Muscle of leg (tissue), 11 donors: ENCODE measurements around the gene GP5. TPM values are rescaled to one million over a fixed set of nuclear protein-coding genes. Genes with fewer than 3 reads are reported as not detected.

ENCODE experiments used
- DNase-seq: peaks from one replicate; pipeline ENCODE4 v3.0.0; 2013
- H3K27ac ChIP-seq: one replicate; pipeline ENCODE4 v1.5.1; 2013; ENCODE audit warnings: mild to moderate bottlenecking, low read length, control low read depth
- H3K27me3 ChIP-seq: one replicate; pipeline ENCODE4 v1.6.1; 2013; ENCODE audit warnings: low read length; ENCODE audit not compliant: control insufficient read depth, insufficient read depth
- H3K36me3 ChIP-seq: one replicate; pipeline ENCODE4 v1.6.1; 2013; ENCODE audit warnings: low read length; ENCODE audit not compliant: control insufficient read depth, insufficient read depth
- H3K4me1 ChIP-seq: one replicate; pipeline ENCODE4 v1.6.1; 2013; ENCODE audit warnings: low read length; ENCODE audit not compliant: control insufficient read depth, insufficient read depth
- H3K4me3 ChIP-seq: one replicate; pipeline ENCODE4 v1.5.1; 2013; ENCODE audit warnings: low read length, control low read depth
- H3K9me3 ChIP-seq: replicated peaks from 2 replicates; pipeline ENCODE4 v1.6.1; 2013; ENCODE audit warnings: low read depth, low read length; ENCODE audit not compliant: control insufficient read depth
- WGBS: methylation state at CpG from one replicate; pipeline ENCODE4 v1.1.5; 2013; ENCODE audit warnings: missing lambda C conversion rate; ENCODE audit not compliant: insufficient coverage; 5-methylcytosine and 5-hydroxymethylcytosine counted together
- polyA plus RNA-seq, 8 donors: library from polyadenylated mRNA; unstranded; fragments of 120-200 nt; gene quantifications; one replicate each; pipeline versions ENCODE4 v1.2.1 to v1.2.3, GENCODE V29; 2013; ENCODE audit warnings: inconsistent platforms in 1 of 8, low replicate concordance in 1 of 8; ENCODE audit not compliant: insufficient read length in 8 of 8, insufficient read depth in 1 of 8
- total RNA-seq: library from RNA; stranded (reverse); fragments of 120-200 nt; gene quantifications from one replicate; pipeline ENCODE4 v1.2.4, GENCODE V29; 2013

Gene GP5
- total and polyA plus RNA-seq, 9 donors, result 0.07 to 0.52 (median 0.25) TPM

DNA sequence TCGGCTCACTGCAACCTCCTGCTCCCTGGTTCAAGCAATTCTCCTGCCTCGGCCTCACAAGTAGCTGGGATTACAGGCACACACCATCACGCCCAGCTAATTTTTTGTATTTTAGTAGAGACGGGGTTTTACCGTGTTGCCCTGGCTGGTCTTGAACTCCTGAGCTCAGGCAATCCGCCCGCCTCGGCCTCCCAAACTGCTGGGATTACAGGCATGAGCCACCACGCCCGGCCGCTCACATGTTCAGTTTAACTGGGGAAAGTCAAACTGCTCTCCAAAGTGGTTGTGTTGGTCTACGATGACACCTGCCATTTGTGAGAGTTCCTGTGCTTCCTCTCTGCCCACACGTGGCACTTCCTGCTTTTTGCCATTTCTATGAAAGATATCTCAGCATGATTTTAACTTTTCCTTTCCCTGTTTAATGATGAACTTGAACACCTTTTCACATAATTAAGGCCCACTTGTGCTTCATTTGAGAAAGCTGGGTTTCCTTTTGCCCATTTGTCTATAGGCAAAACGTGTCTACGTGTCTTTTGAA is 877 bp upstream of the GP5 start:
- no peak for DNase-seq
- WGBS, result 89% methylated on average over 11 of the region's 15 CpGs
- H3K27me3 ChIP-seq, result peaks cover 36% of the 10 kb centered on the region
- H3K9me3 ChIP-seq, result no peaks in the 10 kb centered on the region
- H3K4me3 ChIP-seq, result no peak overlapping the region
- H3K36me3 ChIP-seq, result no peaks in the 10 kb centered on the region
- H3K27ac ChIP-seq, result no peak overlapping the region
- peaks cover 22% of the 10 kb centered on the region for H3K4me1 ChIP-seq

GRCh38 chr3:194397757-194398312 is 1.2 kb downstream of the GP5 start:
- 5% methylated on average over 37 of the region's 38 CpGs for WGBS
- DNase-seq, result peak; percentile 49
- H3K9me3 ChIP-seq, result no peaks in the 10 kb centered on the region
- no peaks in the 10 kb centered on the region for H3K36me3 ChIP-seq
- H3K27me3 ChIP-seq, result peaks cover 39% of the 10 kb centered on the region
- H3K27ac ChIP-seq, result no peak overlapping the region
- H3K4me3 ChIP-seq, result peak overlapping the region; percentile 26
- peaks cover 22% of the 10 kb centered on the region for H3K4me1 ChIP-seq

- Histone ChIP-seq H3K9me3 (no peaks in the 10 kb centered on the region), H3K27me3 (peaks cover 42% of the 10 kb centered on the region), H3K4me3 (no peak overlapping the region), H3K27ac (no peak overlapping the region), H3K4me1 (peaks cover 22% of the 10 kb centered on the region), H3K36me3 (no peaks in the 10 kb centered on the region)
- peak; percentile 38 for DNase-seq
- 9% methylated on average over 72 of the region's 73 CpGs for WGBS
These were observed 2.0 kb downstream of the GP5 start for GRCh38 chr3:194396859-194397756.

GRCh38 chr3:194396539-194396858 is 2.6 kb downstream of the GP5 start:
- peak overlapping the region; percentile 10 for H3K4me3 ChIP-seq
- DNase-seq, result no peak
- no peak overlapping the region for H3K27ac ChIP-seq
- peaks cover 42% of the 10 kb centered on the region for H3K27me3 ChIP-seq
- H3K36me3 ChIP-seq, result no peaks in the 10 kb centered on the region
- H3K9me3 ChIP-seq, result no peaks in the 10 kb centered on the region
- H3K4me1 ChIP-seq, result peaks cover 22% of the 10 kb centered on the region
- WGBS, result 4% methylated on average over 11 of the region's 13 CpGs

DNA sequence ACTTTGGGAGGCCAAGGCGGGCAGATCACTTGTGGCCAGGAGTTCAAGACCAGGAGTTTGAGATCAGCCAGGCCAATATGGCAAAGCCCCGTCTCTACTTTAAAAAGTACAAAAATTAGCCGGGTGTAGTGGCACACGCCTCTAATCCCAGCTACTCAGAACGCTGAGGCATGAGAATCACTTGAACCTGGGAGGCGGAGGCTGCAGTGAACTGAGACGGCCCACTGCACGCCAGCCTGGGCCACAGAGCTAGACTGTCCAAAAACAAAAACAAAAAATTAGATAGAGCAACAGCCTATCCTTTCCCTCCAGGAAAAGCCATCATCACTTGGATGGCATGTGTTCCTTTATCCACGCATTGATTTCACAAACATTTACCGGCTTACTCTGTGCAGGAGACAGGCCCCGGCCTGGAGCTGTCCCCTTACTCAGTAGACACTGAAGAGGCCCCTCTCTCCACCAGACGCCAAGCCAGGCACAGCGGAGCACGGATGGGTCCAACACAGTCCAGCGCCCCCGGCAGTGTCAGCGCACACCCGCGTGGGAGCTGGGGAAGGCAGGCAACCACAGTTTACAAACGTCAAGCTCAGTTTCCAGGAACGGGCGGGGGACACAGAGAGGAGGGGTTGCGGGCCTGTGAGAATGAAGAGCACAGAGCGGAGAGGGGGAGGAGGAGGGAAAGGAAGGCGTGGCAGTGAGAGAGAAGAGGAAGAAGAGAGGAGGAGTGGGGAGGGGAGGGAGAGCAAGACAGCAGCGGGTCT is 3.1 kb downstream of the GP5 start:
- Histone ChIP-seq H3K9me3 (peaks cover under 1% of the 10 kb centered on the region), H3K4me3 (peak overlapping the region; percentile 10), H3K36me3 (no peaks in the 10 kb centered on the region), H3K4me1 (peaks cover 22% of the 10 kb centered on the region), H3K27ac (no peak overlapping the region), H3K27me3 (peaks cover 42% of the 10 kb centered on the region)
- DNase-seq, result peak; percentile 91
- 38% methylated on average over 18 of the region's 26 CpGs for WGBS

DNA sequence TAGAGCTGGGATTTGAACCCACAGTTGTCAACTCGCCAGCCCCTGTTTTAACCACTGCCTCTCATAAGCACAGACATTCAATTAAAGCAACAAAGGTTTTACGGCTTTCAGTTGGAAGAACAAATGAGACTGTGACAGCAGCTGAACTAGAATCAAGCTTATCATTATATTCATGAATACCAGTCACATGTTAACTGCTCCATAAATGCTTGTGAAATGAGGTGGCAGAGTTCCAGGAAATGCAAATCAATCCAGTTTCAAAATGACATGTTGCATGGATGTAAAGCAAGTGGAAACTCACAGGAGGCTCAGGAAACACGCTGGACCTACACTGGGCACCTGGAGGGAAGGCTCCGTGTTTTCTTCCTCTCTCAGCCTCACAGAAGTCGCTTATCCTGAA is 3.9 kb downstream of the GP5 start:
- H3K4me1 ChIP-seq, result peaks cover 22% of the 10 kb centered on the region
- no peaks in the 10 kb centered on the region for H3K36me3 ChIP-seq
- 88% methylated on average over 2 of the region's 5 CpGs for WGBS
- no peak overlapping the region for H3K27ac ChIP-seq
- DNase-seq, result peak; percentile 25
- peaks cover 3% of the 10 kb centered on the region for H3K9me3 ChIP-seq
- peaks cover 42% of the 10 kb centered on the region for H3K27me3 ChIP-seq
- H3K4me3 ChIP-seq, result no peak overlapping the region

DNA sequence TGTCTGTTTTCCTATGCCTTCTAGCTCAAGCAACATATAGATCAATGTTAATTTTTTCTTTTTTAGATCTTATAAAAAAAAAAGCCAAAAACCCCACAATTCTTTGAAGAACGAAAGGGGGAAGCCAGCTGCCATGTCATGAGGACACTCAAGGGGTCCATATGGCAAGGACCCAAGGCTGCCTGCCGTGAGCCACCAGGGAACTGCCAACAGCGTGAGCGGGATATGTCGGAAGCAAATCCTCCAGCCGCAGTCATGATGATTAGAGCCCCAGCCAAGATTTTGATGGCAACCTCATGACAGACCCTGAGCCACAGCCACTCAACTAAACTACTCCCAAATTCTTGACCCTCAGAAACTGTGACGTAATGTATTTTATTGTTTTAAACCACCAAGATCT is 6.5 kb downstream of the GP5 start:
- no peak for DNase-seq
- peaks cover 30% of the 10 kb centered on the region for H3K27me3 ChIP-seq
- no peaks in the 10 kb centered on the region for H3K36me3 ChIP-seq
- 84% methylated on average over 6 of the region's 7 CpGs for WGBS
- H3K4me1 ChIP-seq, result peaks cover 16% of the 10 kb centered on the region
- H3K9me3 ChIP-seq, result peaks cover 3% of the 10 kb centered on the region
- no peak overlapping the region for H3K27ac ChIP-seq
- H3K4me3 ChIP-seq, result no peak overlapping the region

- Histone ChIP-seq H3K9me3 (peaks cover 3% of the 10 kb centered on the region), H3K27me3 (peaks cover 12% of the 10 kb centered on the region), H3K27ac (no peak overlapping the region), H3K4me3 (no peak overlapping the region), H3K36me3 (no peaks in the 10 kb centered on the region), H3K4me1 (peaks cover under 1% of the 10 kb centered on the region)
- DNase-seq, result no peak
These were observed 8.2 kb downstream of the GP5 start for GRCh38 chr3:194390835-194391234.

- WGBS, result 97% methylated on average over 6 of the region's 8 CpGs
- H3K4me3 ChIP-seq, result no peak overlapping the region
- peaks cover 6% of the 10 kb centered on the region for H3K27me3 ChIP-seq
- no peak for DNase-seq
- no peaks in the 10 kb centered on the region for H3K36me3 ChIP-seq
- H3K9me3 ChIP-seq, result peaks cover 3% of the 10 kb centered on the region
- no peaks in the 10 kb centered on the region for H3K4me1 ChIP-seq
- no peak overlapping the region for H3K27ac ChIP-seq
These were observed 9.8 kb downstream of the GP5 start for GRCh38 chr3:194389269-194389668.

GRCh38 chr3:194387926-194388418 is 11.1 kb downstream of the GP5 start:
- Histone ChIP-seq H3K9me3 (peaks cover 3% of the 10 kb centered on the region), H3K4me3 (no peak overlapping the region), H3K27ac (no peak overlapping the region), H3K27me3 (peaks cover 11% of the 10 kb centered on the region), H3K4me1 (no peaks in the 10 kb centered on the region), H3K36me3 (no peaks in the 10 kb centered on the region)
- WGBS, result 94% methylated on average over 2 of the region's 8 CpGs
- DNase-seq, result no peak
